ENCODE measurements around the gene ACD.

- TF ChIP-seq ZNF274 (IDR thresholded peaks at IDR 0.05; ENCODE audit: low read depth, low read length) = no peak
- TF ChIP-seq YY1 (IDR thresholded peaks at IDR 0.05; ENCODE audit: insufficient read depth, insufficient read length) = no peak
Observed at GRCh38 chr16:67685388-67686112, 25.5 kb upstream of the ACD start.

All from NT2/D1 (cell line).